Measurements from ENCODE around the gene TMEM134. TPM values are rescaled to one million over a fixed set of nuclear protein-coding genes. Genes with fewer than 3 reads are reported as not detected.

Gene TMEM134
- total and polyA plus RNA-seq, 2 of the 4 experiments (the other 2 are of a cell fraction): 12.5 to 55.0 TPM

DNA sequence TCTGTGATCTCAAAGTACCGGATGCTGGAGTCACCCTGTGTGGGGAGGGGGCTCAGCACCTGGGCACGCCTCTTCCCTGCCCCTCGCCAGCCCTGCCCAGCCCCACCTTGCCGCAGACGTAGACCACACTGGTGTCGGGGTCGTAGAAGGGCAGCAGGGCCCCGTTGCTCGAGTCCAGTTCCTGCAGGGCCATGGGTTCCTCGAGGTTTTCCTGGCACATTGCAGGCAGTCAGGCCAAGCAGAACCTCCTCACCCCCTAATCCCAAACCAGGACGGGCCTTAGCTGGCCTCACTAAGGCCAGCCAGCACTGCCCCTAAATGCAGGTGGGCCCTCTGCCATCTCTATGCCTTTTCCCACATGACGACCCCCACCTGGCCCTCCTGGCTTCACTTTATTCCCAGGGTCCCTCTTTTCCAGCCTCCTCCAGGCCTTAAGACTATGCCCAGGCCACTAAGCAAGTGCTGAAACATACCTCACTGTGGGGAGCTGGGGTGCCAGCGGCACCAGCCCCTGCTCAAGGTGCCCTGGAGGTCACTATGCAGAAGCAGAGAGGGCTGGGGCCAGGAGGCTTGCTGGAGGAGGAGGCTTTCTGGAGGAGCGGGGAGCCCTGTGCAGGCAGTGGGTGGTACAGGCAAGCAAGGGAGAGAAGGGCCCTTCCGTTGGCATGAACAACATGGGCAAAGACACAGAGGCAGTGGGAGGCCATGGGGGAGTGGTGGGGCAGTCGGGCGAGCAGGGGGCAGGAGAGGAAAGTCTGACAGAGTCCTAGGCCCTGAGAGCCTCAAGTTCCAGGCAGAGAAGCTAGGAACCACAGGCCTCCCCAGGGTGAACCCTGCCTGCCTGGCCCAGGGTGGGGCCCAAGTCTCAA, 28.6 kb downstream of the TMEM134 start:
- ChIA-PET CTCF (no interaction called here), POLR2A (ENCODE audit: unreplicated experiment) (no interaction called here)
- DNase-seq (no peak), ATAC-seq (ENCODE audit: low read depth) (no peak)
- Histone ChIP-seq H4K8ac (ENCODE audit: low read depth in 2 of 2, low read length in 2 of 2) (no peak overlapping the region), H3K4me2 (ENCODE audit: low read depth, low read length) (no peak overlapping the region), H4K91ac (ENCODE audit: insufficient read depth, low read depth, low read length) (no peak overlapping the region), H3K4me3 (ENCODE audit: insufficient read depth, low read depth, low read length) (no peak overlapping the region), H3K4me1 (ENCODE audit: control insufficient read depth, insufficient read depth, low read length) (peaks cover 3% of the 10 kb centered on the region; the same call in 1 of the 2 replicates), H3K9me1 (ENCODE audit: insufficient read depth, low read length) (peaks cover 8% of the 10 kb centered on the region; the same call in 1 of the 2 replicates), H3K79me1 (ENCODE audit: low read depth in 1 of 2, low read length in 2 of 2) (peaks cover 8 to 26% of the 10 kb centered on the region in 2 experiments), H3K23ac (ENCODE audit: low read depth, low read length) (no peak overlapping the region), H2BK15ac (ENCODE audit: low read depth, low read length) (no peak overlapping the region), H2AK5ac (ENCODE audit: low read depth, low read length) (no peak overlapping the region), H3K27me3 (ENCODE audit: control insufficient read depth, insufficient read depth, low read length) (no peaks in the 10 kb centered on the region), H3K27ac (ENCODE audit: insufficient read depth, low read length) (no peak overlapping the region), H3K4ac (ENCODE audit: low read depth, low read length) (no peak overlapping the region), H3K18ac (ENCODE audit: low read depth, low read length) (no peak overlapping the region), H3K9ac (ENCODE audit: low read depth, low read length) (no peak overlapping the region), H3K36me3 (ENCODE audit: control insufficient read depth, insufficient read depth, low read length) (peaks cover 44% of the 10 kb centered on the region; the same call in 1 of the 2 replicates), H2BK120ac (ENCODE audit: low read depth, low read length) (no peak overlapping the region), H2AK9ac (replicated peaks; ENCODE audit: low read depth, low read length, poor library complexity) (no peak overlapping the region), H2BK5ac (ENCODE audit: low read depth, low read length, poor library complexity, severe bottlenecking) (no peak overlapping the region), H3K14ac (replicated peaks; ENCODE audit: low read depth, low read length) (no peak overlapping the region), H2BK20ac (ENCODE audit: low read depth, low read length) (no peak overlapping the region), H3K56ac (ENCODE audit: extremely low read depth, insufficient read depth, low read length) (no peak overlapping the region), H4K20me1 (ENCODE audit: insufficient read depth, low read length) (peaks cover 8% of the 10 kb centered on the region), H2AFZ (replicated peaks; ENCODE audit: low read length, poor library complexity) (no peak overlapping the region), H3K9me3 (ENCODE audit: control insufficient read depth, insufficient read depth, low read length) (no peaks in the 10 kb centered on the region), H4K5ac (ENCODE audit: low read depth, low read length) (no peak overlapping the region)
- dilution Hi-C loops (cut with HindIII; ENCODE audit: low sequenced_read_pairs, unreplicated experiment) (no loop called here), in situ Hi-C loops (cut with MboI; ENCODE audit: low sequenced_read_pairs) (no loop called here), intact Hi-C loops (cut with micrococcal nuclease) (no loop called here)
- WGBS, 2 experiments (ENCODE audit: extremely low coverage in 2 of 2, insufficient read length in 1 of 2): 90% methylated on average over 12 of the region's 17 CpGs; no CpG with 5 or more reads in 1 of the 2 experiments
- BruUV-seq (replicated peaks): no TSS peak
- TF ChIP-seq, protein P1, sequence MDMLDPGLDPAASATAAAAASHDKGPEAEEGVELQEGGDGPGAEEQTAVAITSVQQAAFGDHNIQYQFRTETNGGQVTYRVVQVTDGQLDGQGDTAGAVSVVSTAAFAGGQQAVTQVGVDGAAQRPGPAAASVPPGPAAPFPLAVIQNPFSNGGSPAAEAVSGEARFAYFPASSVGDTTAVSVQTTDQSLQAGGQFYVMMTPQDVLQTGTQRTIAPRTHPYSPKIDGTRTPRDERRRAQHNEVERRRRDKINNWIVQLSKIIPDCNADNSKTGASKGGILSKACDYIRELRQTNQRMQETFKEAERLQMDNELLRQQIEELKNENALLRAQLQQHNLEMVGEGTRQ (IDR thresholded peaks at IDR 0.05; ENCODE audit: low read depth, low read length): no peak
- no peak for TF ChIP-seq RCOR1 (IDR thresholded peaks at IDR 0.05; ENCODE audit: insufficient replicate concordance, low read length)
- TF ChIP-seq, protein P2, sequence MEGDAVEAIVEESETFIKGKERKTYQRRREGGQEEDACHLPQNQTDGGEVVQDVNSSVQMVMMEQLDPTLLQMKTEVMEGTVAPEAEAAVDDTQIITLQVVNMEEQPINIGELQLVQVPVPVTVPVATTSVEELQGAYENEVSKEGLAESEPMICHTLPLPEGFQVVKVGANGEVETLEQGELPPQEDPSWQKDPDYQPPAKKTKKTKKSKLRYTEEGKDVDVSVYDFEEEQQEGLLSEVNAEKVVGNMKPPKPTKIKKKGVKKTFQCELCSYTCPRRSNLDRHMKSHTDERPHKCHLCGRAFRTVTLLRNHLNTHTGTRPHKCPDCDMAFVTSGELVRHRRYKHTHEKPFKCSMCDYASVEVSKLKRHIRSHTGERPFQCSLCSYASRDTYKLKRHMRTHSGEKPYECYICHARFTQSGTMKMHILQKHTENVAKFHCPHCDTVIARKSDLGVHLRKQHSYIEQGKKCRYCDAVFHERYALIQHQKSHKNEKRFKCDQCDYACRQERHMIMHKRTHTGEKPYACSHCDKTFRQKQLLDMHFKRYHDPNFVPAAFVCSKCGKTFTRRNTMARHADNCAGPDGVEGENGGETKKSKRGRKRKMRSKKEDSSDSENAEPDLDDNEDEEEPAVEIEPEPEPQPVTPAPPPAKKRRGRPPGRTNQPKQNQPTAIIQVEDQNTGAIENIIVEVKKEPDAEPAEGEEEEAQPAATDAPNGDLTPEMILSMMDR (conservative IDR thresholded peaks at IDR 0.05; ENCODE audit: low read depth, low read length): no peak
- TF ChIP-seq RFX5 (IDR thresholded peaks at IDR 0.05; ENCODE audit: low read depth, low read length): no peak
- no peak for TF ChIP-seq SMC3 (IDR thresholded peaks at IDR 0.05; ENCODE audit: low read depth, low read length)
- TF ChIP-seq, protein P3, sequence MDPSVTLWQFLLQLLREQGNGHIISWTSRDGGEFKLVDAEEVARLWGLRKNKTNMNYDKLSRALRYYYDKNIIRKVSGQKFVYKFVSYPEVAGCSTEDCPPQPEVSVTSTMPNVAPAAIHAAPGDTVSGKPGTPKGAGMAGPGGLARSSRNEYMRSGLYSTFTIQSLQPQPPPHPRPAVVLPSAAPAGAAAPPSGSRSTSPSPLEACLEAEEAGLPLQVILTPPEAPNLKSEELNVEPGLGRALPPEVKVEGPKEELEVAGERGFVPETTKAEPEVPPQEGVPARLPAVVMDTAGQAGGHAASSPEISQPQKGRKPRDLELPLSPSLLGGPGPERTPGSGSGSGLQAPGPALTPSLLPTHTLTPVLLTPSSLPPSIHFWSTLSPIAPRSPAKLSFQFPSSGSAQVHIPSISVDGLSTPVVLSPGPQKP (IDR thresholded peaks at IDR 0.05; ENCODE audit: borderline replicate concordance, low read depth, low read length): no peak
- no peak for TF ChIP-seq MXI1 (IDR thresholded peaks at IDR 0.05; ENCODE audit: borderline replicate concordance, low read depth, low read length)
- TF ChIP-seq POLR2A (IDR thresholded peaks at IDR 0.05; ENCODE audit: low read depth, low read length): no peak

All from IMR-90 (cell line).